Dendritic cell treated with granulocyte-macrophage colony-stimulating factor and Interleukin-4, amounts not matched to agents 40 ng/mL and 50 ng/mL, for 4 days (primary cell): ENCODE results near the gene CALR.

Source experiments
- H3K27ac Mint-ChIP-seq: one replicate; pipeline ENCODE4 v1.8.0; 2022; ENCODE audit warnings: mild to moderate bottlenecking, mixed read lengths
- H3K27me3 Mint-ChIP-seq: one replicate; pipeline ENCODE4 v1.8.0; 2022; ENCODE audit warnings: mild to moderate bottlenecking, mixed read lengths
- H3K36me3 Mint-ChIP-seq: one replicate; pipeline ENCODE4 v1.8.0; 2022; ENCODE audit warnings: low read depth, mixed read lengths
- H3K4me1 Mint-ChIP-seq: one replicate; pipeline ENCODE4 v1.8.0; 2022; ENCODE audit warnings: low read depth, mixed read lengths
- H3K4me3 Mint-ChIP-seq: one replicate; pipeline ENCODE4 v1.8.0; 2022; ENCODE audit warnings: mild to moderate bottlenecking, moderate library complexity, mixed read lengths
- H3K9me3 Mint-ChIP-seq: one replicate; pipeline ENCODE4 v1.8.0; 2022; ENCODE audit warnings: mixed read lengths
- intact Hi-C: fragments of 100-400 bp; cut with micrococcal nuclease; formaldehyde crosslinking; loops from one replicate; pipeline ENCODE4 v1.15.0; 2022

The CALR gene

DNA sequence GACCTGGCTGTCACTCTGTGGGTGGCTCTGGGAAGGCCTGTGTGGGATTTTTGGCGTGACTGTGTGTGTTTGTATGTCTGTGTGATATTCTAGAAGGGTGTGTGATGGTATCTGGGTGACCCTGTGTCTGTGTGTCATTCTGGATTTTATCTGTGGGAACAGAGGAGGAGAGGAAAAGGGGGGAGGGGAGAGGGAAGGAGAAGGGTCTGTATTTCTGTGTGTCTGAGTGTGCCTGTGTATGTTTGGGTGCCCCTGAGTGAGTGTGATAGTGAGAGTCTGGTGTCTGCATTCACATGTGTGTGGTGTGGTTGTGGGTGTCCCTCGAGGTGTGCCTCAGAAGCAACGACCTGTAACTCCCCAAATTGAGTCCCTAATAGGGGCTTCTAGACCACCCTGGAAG is 48.8 kb downstream of the CALR start:
- H3K4me3 Mint-ChIP-seq, result no peak overlapping the region
- H3K9me3 Mint-ChIP-seq, result no peaks in the 10 kb centered on the region
- intact Hi-C loops, result no loop called here
- no peak overlapping the region for H3K27ac Mint-ChIP-seq
- peaks cover 8% of the 10 kb centered on the region for H3K4me1 Mint-ChIP-seq
- H3K27me3 Mint-ChIP-seq, result peaks cover 9% of the 10 kb centered on the region
- H3K36me3 Mint-ChIP-seq, result no peaks in the 10 kb centered on the region

DNA sequence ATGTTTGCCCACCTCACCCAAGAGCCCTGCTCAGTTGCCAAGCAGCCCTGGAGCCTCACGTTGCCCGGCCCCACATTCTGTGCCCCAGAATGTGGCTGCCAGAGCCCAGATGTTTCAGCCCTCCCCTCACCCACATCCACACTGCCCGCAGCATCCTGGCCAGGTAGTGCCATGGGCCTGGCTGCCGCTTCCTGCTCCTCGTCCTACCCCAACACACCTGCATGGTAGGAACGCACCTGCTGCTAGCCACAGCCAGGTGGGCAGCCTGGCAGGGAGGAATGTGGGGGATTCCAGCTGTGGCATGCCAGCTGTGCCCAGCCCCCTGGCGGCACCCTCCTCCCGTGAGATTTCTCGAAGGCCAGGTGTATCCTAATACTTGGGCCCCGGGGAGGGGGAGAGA is 49.4 kb downstream of the CALR start:
- peaks cover 11% of the 10 kb centered on the region for H3K27me3 Mint-ChIP-seq
- no peak overlapping the region for H3K27ac Mint-ChIP-seq
- intact Hi-C loops, result no loop called here
- H3K4me1 Mint-ChIP-seq, result peaks cover 8% of the 10 kb centered on the region
- H3K36me3 Mint-ChIP-seq, result no peaks in the 10 kb centered on the region
- no peaks in the 10 kb centered on the region for H3K9me3 Mint-ChIP-seq
- H3K4me3 Mint-ChIP-seq, result no peak overlapping the region

DNA sequence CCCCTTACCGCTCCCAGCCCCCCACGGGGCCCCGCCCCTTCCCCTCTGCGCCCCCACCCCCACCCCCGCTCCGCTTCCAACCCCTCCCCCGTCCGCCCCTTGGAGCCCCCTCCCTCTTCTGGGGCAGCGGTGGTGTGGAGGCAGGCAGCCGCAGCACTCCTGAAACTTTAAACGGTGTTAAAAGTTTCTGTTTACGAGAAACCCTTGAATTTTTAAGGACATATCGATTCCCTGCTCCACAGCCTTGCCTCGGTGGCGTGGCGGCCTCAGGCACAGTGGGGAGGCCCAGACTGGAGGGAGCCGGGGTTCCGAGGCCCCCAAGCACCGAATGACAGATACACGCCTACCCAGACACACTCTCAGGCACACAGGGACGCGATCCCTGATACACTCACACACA is 52.0 kb downstream of the CALR start:
- Mint-ChIP-seq H3K4me3 (no peak overlapping the region), H3K9me3 (no peaks in the 10 kb centered on the region), H3K36me3 (peaks cover 4% of the 10 kb centered on the region), H3K27ac (no peak overlapping the region), H3K4me1 (peaks cover 8% of the 10 kb centered on the region), H3K27me3 (peaks cover 25% of the 10 kb centered on the region)
- intact Hi-C loops, result no loop called here

DNA sequence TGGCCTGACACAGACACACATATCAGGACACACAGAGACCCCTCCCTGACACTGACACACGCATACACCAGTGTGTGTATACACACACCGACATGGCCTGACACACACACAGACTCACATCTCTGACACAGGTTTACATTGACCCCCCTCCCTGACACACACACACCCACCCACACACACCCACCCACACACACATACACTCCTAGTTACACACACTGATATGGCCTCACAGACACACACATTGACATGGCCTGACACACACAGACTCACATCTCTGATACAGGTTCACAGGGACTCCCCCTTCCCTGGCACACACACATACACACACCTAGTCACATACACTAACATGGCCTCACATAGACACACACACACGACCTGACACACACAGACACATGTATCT is 52.4 kb downstream of the CALR start:
- Mint-ChIP-seq H3K27ac (no peak overlapping the region), H3K4me3 (no peak overlapping the region), H3K27me3 (peaks cover 24% of the 10 kb centered on the region), H3K36me3 (peaks cover 4% of the 10 kb centered on the region), H3K9me3 (no peaks in the 10 kb centered on the region), H3K4me1 (peaks cover 8% of the 10 kb centered on the region)
- intact Hi-C loops, result no loop called here

DNA sequence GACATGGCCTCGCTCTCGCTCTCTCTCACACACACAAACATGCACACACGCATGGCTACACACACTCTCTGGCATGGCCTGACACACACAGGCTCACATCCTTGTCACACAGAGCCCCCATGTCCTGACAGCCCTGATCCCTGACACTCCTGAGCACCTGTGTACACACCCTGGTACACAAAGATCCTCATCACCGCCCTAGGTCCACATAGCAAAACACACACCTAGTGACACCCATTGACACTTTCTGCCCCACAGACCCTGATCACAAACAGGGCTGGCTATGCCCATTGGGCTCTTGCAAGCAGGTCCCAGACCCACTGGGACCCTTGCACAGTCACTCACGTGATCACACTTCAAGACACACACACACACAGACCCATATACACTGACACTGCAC is 52.9 kb downstream of the CALR start:
- Mint-ChIP-seq H3K36me3 (peaks cover 4% of the 10 kb centered on the region), H3K27me3 (peaks cover 27% of the 10 kb centered on the region), H3K4me3 (no peak overlapping the region), H3K9me3 (no peaks in the 10 kb centered on the region), H3K4me1 (peaks cover 12% of the 10 kb centered on the region), H3K27ac (no peak overlapping the region)
- intact Hi-C loops, result no loop called here

DNA sequence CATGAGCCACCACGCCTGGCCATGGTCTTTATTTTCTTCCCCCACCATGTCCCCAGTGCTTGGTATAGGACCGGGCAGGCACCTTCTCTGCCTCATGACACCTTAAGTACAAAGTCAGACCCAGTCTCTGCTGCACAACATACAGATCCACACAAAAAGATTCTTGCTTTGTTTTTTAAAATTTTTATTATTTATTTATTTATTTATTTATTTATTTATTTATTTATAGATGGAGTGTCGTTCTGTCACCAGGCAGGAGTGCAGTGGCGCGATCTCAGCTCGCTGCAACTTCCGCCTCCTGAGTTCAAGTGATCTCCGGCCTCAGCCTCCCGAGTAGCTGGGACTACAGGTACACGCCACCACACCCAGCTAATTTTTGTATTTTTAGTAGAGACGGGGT is 54.3 kb downstream of the CALR start:
- Mint-ChIP-seq H3K36me3 (peaks cover 4% of the 10 kb centered on the region), H3K4me3 (no peak overlapping the region), H3K9me3 (no peaks in the 10 kb centered on the region), H3K27ac (no peak overlapping the region), H3K4me1 (peaks cover 12% of the 10 kb centered on the region), H3K27me3 (peaks cover 40% of the 10 kb centered on the region)
- intact Hi-C loops, result no loop called here

DNA sequence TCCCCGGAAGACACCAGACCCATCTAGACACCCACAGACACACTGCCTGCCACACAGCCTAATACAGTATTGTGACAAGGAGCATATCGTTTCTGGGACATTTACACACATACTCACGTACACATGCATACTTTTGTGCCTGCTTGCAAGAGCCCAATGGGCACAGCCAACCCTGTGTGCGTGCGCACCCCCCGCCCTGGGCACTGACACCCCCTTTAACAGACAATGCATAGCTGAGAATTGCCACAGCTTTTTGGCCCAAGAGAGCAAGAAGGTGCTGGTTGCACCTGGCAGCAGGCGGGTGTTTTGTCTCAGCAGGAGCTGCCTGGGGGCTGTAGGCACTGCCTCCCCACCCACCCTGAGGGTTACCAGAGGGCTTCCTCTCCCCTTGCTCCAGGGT is 55.2 kb downstream of the CALR start:
- no peaks in the 10 kb centered on the region for H3K9me3 Mint-ChIP-seq
- H3K27me3 Mint-ChIP-seq, result peaks cover 45% of the 10 kb centered on the region
- no peak overlapping the region for H3K4me3 Mint-ChIP-seq
- no peak overlapping the region for H3K27ac Mint-ChIP-seq
- H3K4me1 Mint-ChIP-seq, result peaks cover 12% of the 10 kb centered on the region
- peaks cover 4% of the 10 kb centered on the region for H3K36me3 Mint-ChIP-seq
- intact Hi-C loops, result no loop called here
